OCI-M1 (cell line): Measurements from ENCODE around the gene KIF1B.

Experiments
- DNase-seq: peaks from one replicate; lab custom pipeline; 2025; lab: John Stamatoyannopoulos, UW

Gene KIF1B

DNA sequence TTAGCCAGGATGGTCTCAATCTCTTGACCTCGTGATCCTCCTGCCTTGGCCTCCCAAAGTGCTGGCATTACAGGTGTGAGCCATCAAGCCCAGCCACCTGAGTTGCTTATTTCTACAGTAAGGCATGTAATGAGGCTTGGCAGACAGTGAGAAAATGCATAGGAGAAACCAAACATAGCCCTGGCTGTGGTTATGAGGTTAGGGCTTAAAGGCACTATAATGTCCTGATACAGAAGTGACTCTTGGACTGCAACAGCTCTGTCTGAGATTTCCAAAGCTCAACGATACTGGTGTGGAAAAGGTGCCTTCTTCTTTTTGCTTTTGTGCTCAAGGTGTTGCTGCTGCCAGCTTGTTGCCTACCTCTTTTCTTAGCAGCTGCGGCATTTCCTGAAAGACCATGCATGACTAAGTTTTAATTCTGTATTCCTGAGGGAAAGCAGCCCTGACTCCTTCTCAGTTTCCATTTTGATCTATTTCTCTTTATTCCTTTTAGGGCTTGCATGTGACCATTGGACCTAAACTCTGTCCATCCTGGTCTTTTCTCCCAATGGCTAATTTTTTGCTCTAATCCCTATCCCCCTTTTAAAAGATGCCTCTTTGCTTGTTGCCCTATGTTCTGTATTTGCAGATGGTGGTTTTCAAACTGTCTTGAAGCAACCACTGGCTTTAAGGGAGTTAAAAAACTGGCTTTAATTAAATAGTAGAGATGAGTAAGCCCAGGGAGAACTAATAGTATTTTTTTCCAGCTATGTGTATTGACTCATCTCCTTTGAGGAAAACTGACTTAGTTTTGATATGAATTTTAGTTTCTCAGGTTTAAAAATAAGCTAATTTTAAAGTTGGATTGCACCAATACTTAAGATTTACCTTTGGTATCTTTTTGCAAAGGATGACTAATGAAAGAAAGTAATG, 70.3 kb downstream of the KIF1B start:
- DNase-seq: no peak

DNA sequence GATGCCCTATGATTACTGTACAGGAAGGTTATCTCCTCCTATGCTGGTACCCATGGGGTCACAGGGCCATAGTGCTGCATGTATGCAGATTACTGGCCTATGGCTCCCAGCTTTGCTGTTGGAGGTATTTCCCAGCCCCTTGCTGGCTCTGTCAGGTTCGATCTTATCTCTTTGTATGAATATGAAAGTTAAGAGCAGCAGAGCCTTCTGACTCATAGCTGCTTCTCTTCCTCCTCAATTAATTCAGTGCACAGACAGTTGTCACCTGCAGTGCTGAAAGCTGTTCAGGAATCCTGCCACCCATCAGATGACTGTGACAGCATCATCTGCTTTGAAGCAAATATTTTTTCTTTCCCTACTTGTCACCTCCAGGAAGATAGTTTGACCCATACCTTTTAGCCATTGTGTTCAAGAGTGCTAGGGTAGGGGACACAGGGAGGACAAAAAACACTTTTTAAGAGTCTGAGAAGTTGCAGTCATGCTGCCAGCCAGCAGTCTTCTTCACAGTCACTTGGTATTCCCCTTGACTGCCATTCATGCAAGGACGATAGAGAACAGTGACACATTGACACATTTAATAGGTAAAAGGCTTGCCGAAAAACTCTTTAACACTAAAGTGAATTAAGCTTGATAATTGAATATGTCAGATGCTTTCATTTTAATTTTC, 73.1 kb downstream of the KIF1B start:
- no peak for DNase-seq

DNA sequence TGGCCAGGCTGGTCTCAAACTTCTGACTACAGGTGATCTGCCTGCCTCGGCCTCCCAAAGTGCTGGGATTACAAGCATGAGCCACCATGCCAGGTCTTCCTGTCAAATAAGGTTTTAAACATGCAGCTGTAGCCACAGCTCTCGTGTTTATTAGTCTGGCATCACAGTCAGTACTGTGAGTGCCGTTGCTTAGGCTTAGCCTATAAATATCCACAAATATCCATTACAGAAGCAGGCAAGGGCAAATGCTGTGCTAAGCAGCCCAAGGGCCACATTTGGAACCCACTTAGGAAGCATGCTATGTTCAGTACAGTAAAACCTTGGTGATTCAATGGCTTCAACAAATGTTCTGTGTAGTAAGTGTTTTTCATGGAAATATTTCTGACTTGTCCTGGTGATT, 75.9 kb downstream of the KIF1B start:
- no peak for DNase-seq

- DNase-seq: no peak
Observed at GRCh38 chr1:10287023-10287645, 76.8 kb downstream of the KIF1B start.

DNA sequence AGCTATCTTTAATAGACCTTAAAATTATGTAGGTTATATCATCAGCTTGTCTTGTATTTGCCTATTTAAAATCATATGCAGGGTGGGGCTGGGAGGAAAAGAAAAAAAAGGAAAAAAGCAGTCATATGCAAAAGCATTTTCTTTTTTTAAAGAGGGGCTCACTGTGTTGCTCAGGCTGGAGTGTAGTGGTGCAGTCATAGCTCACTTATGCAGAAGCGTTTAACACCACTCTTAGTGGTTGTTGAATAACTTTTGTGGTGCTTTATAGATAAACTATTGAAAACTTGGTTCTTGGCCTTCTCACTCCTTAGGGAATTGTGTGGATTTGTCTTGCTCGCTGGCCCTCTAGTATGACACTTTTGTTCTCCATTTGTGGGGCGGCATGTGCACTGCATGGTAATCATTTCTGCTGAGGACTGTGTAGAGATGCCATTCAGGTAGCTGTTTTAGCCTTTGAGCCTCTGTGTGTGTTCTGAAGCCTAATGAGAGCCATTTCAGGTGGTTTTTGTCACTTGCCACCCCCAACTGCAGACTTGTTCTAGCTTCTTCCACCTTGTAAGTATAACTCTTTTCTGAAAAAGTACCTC, 77.8 kb downstream of the KIF1B start:
- DNase-seq: no peak

GRCh38 chr1:10291705-10292104, 81.3 kb downstream of the KIF1B start:
- DNase-seq: no peak

DNA sequence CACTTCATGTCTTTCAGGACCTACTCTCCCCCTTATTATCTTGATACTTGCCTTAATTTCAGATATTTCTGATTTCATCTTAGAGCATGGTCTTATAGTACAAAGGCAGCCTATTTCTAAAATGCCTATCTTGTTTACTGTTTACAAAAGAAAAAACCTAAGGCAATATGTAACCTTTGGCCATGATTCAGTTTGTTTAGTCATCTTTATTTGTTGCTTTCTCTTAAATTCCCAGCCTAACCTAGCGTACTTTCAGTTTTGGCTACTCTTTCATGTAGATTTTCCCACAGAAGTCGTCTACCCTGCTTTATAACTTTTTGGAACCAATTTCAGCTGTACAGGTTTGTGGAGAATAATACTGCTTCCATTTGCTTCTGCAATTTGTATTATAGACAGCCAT, 81.8 kb downstream of the KIF1B start:
- DNase-seq: no peak

DNA sequence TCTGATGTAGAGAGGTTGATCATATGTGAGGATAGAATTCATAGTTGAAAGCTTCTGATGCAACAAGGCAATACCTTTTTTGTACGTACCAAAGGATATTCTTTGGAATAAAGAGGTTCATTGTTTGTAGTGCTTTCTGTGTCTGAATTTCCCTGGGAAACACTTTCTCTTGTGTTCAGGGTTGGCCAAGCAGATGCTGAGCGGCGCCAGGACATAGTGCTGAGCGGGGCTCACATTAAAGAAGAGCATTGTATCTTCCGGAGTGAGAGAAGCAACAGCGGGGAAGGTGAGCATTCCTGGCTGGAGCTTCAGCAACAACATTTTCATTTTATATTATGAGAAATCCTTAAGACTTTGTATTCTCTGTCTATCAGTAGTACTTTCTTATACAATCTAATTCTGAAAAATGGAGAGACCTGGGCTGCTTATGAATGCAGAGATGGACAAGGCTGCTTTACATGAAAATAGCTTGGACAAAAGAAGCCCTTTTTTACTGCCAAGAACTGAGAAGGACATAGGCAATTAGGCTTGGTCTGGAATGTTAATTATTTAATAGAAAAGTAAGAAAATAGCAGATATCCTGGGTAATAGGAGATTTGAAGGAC, 85.2 kb downstream of the KIF1B start:
- DNase-seq: no peak

- no peak for DNase-seq
Observed at GRCh38 chr1:10299151-10299550, 88.8 kb downstream of the KIF1B start.

- DNase-seq: no peak
Observed at GRCh38 chr1:10302416-10302815, 92.0 kb downstream of the KIF1B start.

DNA sequence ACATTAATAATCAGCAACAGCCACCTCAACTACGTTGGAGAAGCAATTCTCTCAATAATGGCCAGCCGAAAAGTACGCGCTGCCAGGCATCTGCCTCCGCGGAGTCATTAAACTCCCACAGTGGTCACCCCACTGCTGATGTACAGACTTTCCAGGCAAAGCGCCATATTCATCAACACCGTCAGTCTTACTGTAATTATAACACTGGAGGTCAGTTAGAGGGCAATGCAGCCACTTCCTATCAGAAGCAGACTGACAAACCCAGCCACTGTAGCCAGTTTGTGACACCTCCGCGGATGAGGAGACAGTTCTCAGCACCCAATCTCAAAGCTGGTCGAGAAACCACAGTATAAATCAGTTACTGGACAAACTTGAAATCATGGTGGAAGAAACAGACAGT, 93.9 kb downstream of the KIF1B start:
- DNase-seq: no peak

DNA sequence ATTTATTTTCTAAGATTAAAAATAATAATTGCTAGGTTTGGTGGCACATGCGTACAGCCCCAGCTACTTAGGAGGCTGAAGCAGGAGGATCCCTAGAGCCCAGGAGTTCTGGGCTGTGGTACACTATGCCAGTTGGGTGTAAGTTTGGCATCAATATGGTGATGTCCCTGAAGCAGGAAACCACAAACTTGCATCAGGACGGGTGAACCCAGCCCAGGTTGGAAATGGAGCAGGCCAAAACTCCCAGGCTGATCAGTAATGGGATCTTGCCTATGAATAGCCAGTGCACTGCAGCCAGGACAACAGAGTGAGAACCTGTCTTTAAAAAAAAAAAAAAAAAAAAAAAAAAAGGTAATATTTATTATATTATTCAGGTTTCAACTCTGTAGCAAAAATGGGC, 96.1 kb downstream of the KIF1B start:
- no peak for DNase-seq

GRCh38 chr1:10308001-10308400, 97.6 kb downstream of the KIF1B start:
- DNase-seq: no peak

DNA sequence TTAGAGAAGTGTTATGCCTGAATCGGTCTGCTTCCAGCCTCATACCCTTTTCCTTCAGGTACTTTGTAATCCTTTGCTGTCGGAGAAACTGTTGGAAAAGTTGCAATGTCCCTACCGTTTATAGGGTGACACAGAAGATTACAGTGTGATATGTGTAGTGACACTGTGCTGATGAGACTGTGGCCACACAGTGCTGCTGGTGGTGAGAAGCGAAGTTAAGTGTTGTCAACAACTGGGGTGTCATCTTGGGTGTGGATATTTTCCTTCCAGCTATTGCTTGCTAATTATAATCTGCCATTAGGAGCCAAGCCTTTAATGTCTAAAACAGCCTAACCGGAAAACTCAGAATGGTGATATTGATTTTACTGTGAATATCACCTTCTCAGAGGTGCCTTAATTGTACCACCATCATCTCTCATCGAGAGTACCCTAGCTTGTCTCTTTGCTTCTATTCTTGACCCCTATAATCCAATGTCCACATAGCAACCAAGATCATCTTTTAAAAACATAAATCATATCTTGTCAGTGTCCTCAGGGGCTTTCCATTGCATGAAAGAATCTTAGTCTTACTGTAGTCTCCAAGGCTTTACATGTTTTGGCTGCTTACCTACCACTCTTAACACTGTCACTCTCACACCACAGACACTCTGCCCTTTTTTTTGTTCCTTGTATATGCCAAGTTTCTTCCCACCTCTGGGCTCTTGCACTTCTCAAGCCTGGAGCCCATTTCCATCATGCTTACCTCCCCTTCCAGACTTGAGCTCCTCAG, 99.1 kb downstream of the KIF1B start:
- no peak for DNase-seq

- DNase-seq: no peak
Observed at GRCh38 chr1:10316752-10317151, 106.4 kb downstream of the KIF1B start.

DNA sequence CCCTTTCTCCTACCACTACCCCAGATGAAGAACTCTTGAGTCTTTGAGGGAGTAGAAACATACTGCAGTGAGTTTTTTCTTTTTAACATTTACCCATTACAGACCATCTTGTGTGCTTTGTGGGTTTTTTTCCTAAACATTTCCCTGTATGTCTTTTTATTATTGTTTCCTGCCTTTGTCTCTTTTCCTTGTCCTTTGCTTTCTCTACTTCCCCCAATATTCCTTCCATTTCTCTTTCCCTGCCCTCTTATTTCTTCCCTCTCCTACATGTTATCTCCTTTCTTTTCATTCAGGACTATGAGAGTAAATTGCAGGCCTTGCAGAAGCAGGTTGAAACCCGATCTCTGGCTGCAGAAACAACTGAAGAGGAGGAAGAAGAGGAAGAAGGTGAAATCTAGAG, 109.4 kb downstream of the KIF1B start:
- peak; percentile 19 for DNase-seq

- DNase-seq: peak; percentile 19
Observed at GRCh38 chr1:10320336-10320735, 110.0 kb downstream of the KIF1B start.

GRCh38 chr1:10322821-10323220, 112.5 kb downstream of the KIF1B start:
- DNase-seq: no peak

DNA sequence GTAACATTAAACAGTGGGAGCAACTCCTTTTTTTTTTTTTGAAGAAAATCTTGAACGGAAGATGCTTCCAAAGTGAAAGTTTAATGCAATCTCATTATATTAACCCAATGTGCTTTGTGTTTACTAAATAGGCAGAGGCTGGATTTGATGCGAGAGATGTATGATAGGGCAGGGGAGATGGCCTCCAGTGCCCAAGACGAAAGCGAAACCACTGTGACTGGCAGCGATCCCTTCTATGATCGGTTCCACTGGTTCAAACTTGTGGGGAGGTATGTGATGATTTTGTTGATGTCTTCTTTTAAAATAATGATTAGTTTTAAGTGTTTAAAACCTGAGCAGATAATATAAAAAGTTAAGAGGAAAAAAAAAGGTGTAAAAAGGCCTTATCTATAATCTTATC, 114.3 kb downstream of the KIF1B start:
- no peak for DNase-seq

GRCh38 chr1:10325521-10325920, 115.2 kb downstream of the KIF1B start:
- DNase-seq: no peak

DNA sequence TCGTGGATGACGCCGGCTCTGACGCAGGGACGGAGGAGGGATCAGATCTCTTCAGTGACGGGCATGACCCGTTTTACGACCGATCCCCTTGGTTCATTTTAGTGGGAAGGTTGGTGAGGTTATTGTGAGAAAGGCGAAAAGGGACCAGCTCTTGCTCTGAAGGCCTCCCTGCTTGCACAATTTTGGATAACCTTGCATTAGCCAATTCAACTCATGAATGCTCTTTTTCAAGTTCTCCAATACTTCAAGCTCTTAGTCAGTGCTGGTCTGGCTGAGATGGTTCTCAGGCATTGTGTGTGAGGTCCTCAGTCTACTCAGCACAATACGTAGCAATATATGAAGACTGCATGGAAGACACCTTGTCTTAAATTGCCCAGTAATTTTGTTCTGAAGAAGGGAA, 115.9 kb downstream of the KIF1B start:
- DNase-seq: no peak
